ENCODE results near the gene SEL1L3. TPM values are rescaled to one million over a fixed set of nuclear protein-coding genes. Genes with fewer than 3 reads are reported as not detected.

Gene SEL1L3
- total RNA-seq, 1 experiment from 2014 or later, result 28.1 TPM

DNA sequence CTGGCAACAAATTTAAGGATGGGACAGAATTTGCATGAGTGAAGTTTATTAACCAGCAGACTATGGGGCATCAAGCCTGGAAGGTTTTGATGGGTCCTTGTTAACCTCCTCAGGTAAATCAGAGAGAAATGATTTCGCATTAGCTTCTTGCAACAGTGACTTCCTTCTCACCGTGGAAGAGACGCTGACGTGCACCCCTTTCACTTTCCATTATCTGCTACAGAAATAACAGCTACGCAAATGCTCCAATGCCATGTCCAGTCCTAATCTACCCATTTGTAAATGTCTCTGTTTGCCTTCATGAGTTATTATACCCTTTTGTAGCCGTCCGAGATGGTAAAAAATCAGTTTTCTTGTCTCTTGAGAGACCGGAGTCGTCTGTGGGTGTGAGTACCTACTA lies 106.9 kb downstream of the SEL1L3 start:
- Mint-ChIP-seq H3K36me3 (ENCODE audit: insufficient read depth, unreplicated experiment) (peaks cover 7% of the 10 kb centered on the region), H3K4me1 (ENCODE audit: insufficient read depth, unreplicated experiment) (peaks cover 7% of the 10 kb centered on the region), H3K4me3 (ENCODE audit: unreplicated experiment) (no peak overlapping the region), H3K9me3 (ENCODE audit: unreplicated experiment) (no peaks in the 10 kb centered on the region), H3K27me3 (ENCODE audit: insufficient read depth, unreplicated experiment) (no peaks in the 10 kb centered on the region), H3K27ac (ENCODE audit: low read depth, unreplicated experiment) (no peak overlapping the region)
- ChIA-PET CTCF (interaction anchor here (0.5 to 2.6 kb wide), 3 partner anchors 12 to 896 kb away, joined by 4 to 12 read pairs (median 10); no protein-coding TSS in a partner anchor), POLR2A (interaction anchor here (0.6 kb wide), 1 partner anchor 182 kb away, joined by 3 read pairs; no protein-coding TSS in a partner anchor)
- intact Hi-C loops (cut with micrococcal nuclease), result no loop called here
- no peak for DNase-seq (ENCODE audit: unreplicated experiment)
- TF ChIP-seq, protein P1, sequence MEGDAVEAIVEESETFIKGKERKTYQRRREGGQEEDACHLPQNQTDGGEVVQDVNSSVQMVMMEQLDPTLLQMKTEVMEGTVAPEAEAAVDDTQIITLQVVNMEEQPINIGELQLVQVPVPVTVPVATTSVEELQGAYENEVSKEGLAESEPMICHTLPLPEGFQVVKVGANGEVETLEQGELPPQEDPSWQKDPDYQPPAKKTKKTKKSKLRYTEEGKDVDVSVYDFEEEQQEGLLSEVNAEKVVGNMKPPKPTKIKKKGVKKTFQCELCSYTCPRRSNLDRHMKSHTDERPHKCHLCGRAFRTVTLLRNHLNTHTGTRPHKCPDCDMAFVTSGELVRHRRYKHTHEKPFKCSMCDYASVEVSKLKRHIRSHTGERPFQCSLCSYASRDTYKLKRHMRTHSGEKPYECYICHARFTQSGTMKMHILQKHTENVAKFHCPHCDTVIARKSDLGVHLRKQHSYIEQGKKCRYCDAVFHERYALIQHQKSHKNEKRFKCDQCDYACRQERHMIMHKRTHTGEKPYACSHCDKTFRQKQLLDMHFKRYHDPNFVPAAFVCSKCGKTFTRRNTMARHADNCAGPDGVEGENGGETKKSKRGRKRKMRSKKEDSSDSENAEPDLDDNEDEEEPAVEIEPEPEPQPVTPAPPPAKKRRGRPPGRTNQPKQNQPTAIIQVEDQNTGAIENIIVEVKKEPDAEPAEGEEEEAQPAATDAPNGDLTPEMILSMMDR (IDR thresholded peaks at IDR 0.05; ENCODE audit: unreplicated experiment), result no peak
- no TSS peak for BruUV-seq (replicated peaks)

DNA sequence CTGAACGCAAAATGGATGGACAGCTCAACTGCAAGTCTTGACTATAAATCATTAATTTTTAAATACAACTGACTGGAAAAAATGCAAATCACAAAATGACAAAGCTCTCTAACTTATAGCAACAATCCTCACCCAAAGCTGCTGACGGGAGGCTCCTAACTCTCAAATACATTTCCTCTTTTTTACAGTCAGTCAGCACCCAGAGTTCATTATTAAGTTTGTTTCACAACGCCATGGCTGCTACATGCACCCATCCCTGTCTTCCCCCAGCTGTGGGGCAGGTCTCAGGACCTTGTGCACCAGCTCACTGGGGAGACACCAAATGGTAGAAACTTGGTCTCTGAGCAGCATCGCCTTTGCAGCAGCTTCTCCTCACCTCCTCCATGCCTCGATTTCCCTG lies 109.5 kb downstream of the SEL1L3 start:
- intact Hi-C loops (cut with micrococcal nuclease), result no loop called here

DNA sequence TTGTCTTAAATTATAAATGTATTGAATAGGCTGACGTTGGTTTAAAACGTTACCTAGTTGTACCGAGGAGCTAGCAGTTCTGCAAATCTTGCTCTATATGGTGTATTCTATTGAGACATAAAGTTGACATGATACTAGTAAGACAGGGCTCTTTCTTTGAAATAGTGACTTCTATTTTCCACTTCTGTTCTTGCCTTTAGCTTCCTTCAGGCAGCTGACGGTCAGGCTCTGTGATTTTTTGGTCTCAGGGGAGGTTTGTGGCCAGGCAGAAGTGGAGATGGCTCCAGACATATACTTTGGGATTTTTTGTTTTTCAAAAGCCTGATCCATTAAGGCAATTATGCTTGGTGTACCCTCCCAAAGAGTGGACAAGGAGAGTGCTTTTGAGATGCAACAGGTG lies 111.9 kb downstream of the SEL1L3 start:
- Mint-ChIP-seq H3K27me3 (ENCODE audit: insufficient read depth, unreplicated experiment) (no peaks in the 10 kb centered on the region), H3K36me3 (ENCODE audit: insufficient read depth, unreplicated experiment) (no peaks in the 10 kb centered on the region), H3K4me3 (ENCODE audit: unreplicated experiment) (no peak overlapping the region), H3K4me1 (ENCODE audit: insufficient read depth, unreplicated experiment) (no peaks in the 10 kb centered on the region), H3K27ac (ENCODE audit: low read depth, unreplicated experiment) (no peak overlapping the region), H3K9me3 (ENCODE audit: unreplicated experiment) (no peaks in the 10 kb centered on the region)
- no TSS peak for BruUV-seq (replicated peaks)
- intact Hi-C loops (cut with micrococcal nuclease), result no loop called here
- ChIA-PET CTCF (interaction anchor here (0.6 to 1.9 kb wide), 8 partner anchors 17 to 1046 kb away, joined by 3 to 7 read pairs (median 4); partner anchors contain the start of gene ANAPC4), POLR2A (interaction anchor here (0.7 kb wide), 1 partner anchor 321 kb away, joined by 3 read pairs; no protein-coding TSS in a partner anchor)
- TF ChIP-seq, protein P1 (IDR thresholded peaks at IDR 0.05; ENCODE audit: unreplicated experiment), result no peak
- DNase-seq (ENCODE audit: unreplicated experiment), result no peak

More for the DNA sequence above, 109.5 kb downstream of the SEL1L3 start:
- Mint-ChIP-seq H3K4me1 (ENCODE audit: insufficient read depth, unreplicated experiment) (no peaks in the 10 kb centered on the region), H3K27ac (ENCODE audit: low read depth, unreplicated experiment) (no peak overlapping the region), H3K4me3 (ENCODE audit: unreplicated experiment) (no peak overlapping the region), H3K27me3 (ENCODE audit: insufficient read depth, unreplicated experiment) (no peaks in the 10 kb centered on the region), H3K9me3 (ENCODE audit: unreplicated experiment) (no peaks in the 10 kb centered on the region), H3K36me3 (ENCODE audit: insufficient read depth, unreplicated experiment) (peaks cover 7% of the 10 kb centered on the region)
- no peak for DNase-seq (ENCODE audit: unreplicated experiment)
- POLR2A ChIA-PET, result no interaction called here
- CTCF ChIA-PET, result interaction anchor here (0.6 to 1.7 kb wide), 4 partner anchors 14 to 312 kb away, joined by 3 to 9 read pairs (median 4); no protein-coding TSS in a partner anchor
- TF ChIP-seq, protein P1 (IDR thresholded peaks at IDR 0.05; ENCODE audit: unreplicated experiment), result no peak
- no TSS peak for BruUV-seq (replicated peaks)

DNA sequence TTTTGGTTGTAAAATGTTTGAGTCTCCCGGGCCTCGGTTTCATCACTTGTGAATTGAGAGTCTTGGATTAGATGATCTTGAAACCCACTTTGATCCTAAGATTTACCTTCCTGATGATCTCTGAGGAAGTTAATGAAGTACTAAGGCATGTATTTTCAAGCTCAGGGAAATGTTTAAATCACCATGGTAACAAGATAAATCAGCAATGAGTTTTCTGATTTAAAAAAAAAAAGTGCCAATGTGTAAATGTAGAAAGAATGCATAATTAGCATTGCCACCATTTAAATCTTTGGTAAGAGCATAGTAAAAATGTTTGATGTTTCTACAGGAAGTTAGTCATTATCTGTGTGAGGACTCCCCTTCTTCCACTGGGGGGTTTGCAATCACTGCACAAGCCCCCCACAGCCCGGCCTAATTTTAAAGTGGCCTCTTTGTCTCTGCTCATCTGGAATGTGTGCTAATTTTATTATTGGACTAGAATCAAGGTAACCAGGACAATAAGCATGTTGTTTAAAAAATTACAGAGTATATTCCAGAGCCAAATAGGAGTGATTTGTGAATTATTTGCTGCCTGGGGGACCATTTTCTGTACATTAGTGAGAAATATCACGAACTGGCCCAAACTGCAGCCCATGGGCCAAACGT lies 113.5 kb downstream of the SEL1L3 start:
- DNase-seq (ENCODE audit: unreplicated experiment), result no peak
- H3K36me3 Mint-ChIP-seq (ENCODE audit: insufficient read depth, unreplicated experiment), result no peaks in the 10 kb centered on the region
- ChIA-PET POLR2A (no interaction called here), CTCF (interaction anchor here (0.6 kb wide), 1 partner anchor 1221 kb away, joined by 6 read pairs; no protein-coding TSS in a partner anchor)
- H3K4me3 Mint-ChIP-seq (ENCODE audit: unreplicated experiment), result no peak overlapping the region
- H3K27me3 Mint-ChIP-seq (ENCODE audit: insufficient read depth, unreplicated experiment), result no peaks in the 10 kb centered on the region
- intact Hi-C loops (cut with micrococcal nuclease), result no loop called here
- no peaks in the 10 kb centered on the region for H3K9me3 Mint-ChIP-seq (ENCODE audit: unreplicated experiment)
- H3K27ac Mint-ChIP-seq (ENCODE audit: low read depth, unreplicated experiment), result no peak overlapping the region
- H3K4me1 Mint-ChIP-seq (ENCODE audit: insufficient read depth, unreplicated experiment), result no peaks in the 10 kb centered on the region
- BruUV-seq (replicated peaks), result no TSS peak
- TF ChIP-seq, protein P1 (IDR thresholded peaks at IDR 0.05; ENCODE audit: unreplicated experiment), result no peak
